H9 (cell line): ENCODE measurements around the gene APOL5. TPM values are rescaled to one million over a fixed set of nuclear protein-coding genes. Genes with fewer than 3 reads are reported as not detected.

Experiments
- DNase-seq: peaks from one replicate; pipeline ENCODE4 v3.0.0-alpha.2; 2017
- H2AFZ ChIP-seq: one replicate; pipeline ENCODE4 v1.6.1; 2013; ENCODE audit warnings: mild to moderate bottlenecking, low read length, control low read depth, moderate library complexity
- H2AK5ac ChIP-seq: 2 replicates; pipeline ENCODE4 v1.6.1; 2013; ENCODE audit warnings: low read length, control low read depth, mixed read lengths; ENCODE audit not compliant: insufficient read length
- H2BK120ac ChIP-seq: one replicate; pipeline ENCODE4 v1.6.1; 2013; ENCODE audit warnings: low read depth, mild to moderate bottlenecking, low read length, control low read depth, inconsistent platforms; ENCODE audit not compliant: poor library complexity, severe bottlenecking
- H2BK12ac ChIP-seq: 2 replicates; pipeline ENCODE4 v1.6.1; 2013; ENCODE audit warnings: low read length, control low read depth, mixed read lengths, low read depth; ENCODE audit not compliant: insufficient read length
- H2BK15ac ChIP-seq: 2 replicates; pipeline ENCODE4 v1.6.1; 2013; ENCODE audit warnings: low read depth, low read length, control low read depth
- H2BK20ac ChIP-seq: one replicate; pipeline ENCODE4 v1.6.1; 2013; ENCODE audit warnings: low read depth, mild to moderate bottlenecking, low read length, control low read depth, inconsistent platforms; ENCODE audit not compliant: poor library complexity, severe bottlenecking
- H2BK5ac ChIP-seq: 2 replicates; pipeline ENCODE4 v1.6.1; 2013; ENCODE audit warnings: low read length, control low read depth, mixed read lengths; ENCODE audit not compliant: insufficient read length
- H3K14ac ChIP-seq: 2 replicates; pipeline ENCODE4 v1.6.1; 2013; ENCODE audit warnings: low read length, control low read depth; ENCODE audit not compliant: insufficient read depth
- H3K18ac ChIP-seq: 2 replicates; pipeline ENCODE4 v1.6.1; 2013; ENCODE audit warnings: low read depth, mild to moderate bottlenecking, mixed read lengths, low read length, control low read depth; ENCODE audit not compliant: insufficient read length
- H3K23ac ChIP-seq: 2 replicates; pipeline ENCODE4 v1.6.1; 2013; ENCODE audit warnings: low read length, control low read depth, mixed read lengths, low read depth; ENCODE audit not compliant: insufficient read length
- H3K23me2 ChIP-seq: 2 replicates; pipeline ENCODE4 v1.6.1; 2013; ENCODE audit warnings: low read depth, mild to moderate bottlenecking, mixed read lengths, low read length, control low read depth; ENCODE audit not compliant: insufficient read length, poor library complexity, severe bottlenecking
- H3K27ac ChIP-seq: 2 replicates; pipeline ENCODE4 v1.5.1; 2013; ENCODE audit warnings: low read length, control low read depth, mixed read lengths, low read depth; ENCODE audit not compliant: insufficient read length
- H3K27me3 ChIP-seq: 2 replicates; pipeline ENCODE4 v1.6.1; 2013; ENCODE audit warnings: low read length, control low read depth, inconsistent platforms; ENCODE audit not compliant: insufficient read depth
- H3K4ac ChIP-seq: 2 replicates; pipeline ENCODE4 v1.6.1; 2013; ENCODE audit warnings: low read depth, mild to moderate bottlenecking, control low read depth, inconsistent platforms, low read length, moderate library complexity
- H3K4me1 ChIP-seq: 2 replicates; pipeline ENCODE4 v1.6.1; 2013; ENCODE audit warnings: low read length, control low read depth, inconsistent platforms; ENCODE audit not compliant: insufficient read depth
- H3K4me2 ChIP-seq: 2 replicates; pipeline ENCODE4 v1.6.1; 2013; ENCODE audit warnings: low read length, control low read depth, mixed read lengths; ENCODE audit not compliant: insufficient read length, insufficient read depth
- H3K56ac ChIP-seq: 2 replicates; pipeline ENCODE4 v1.6.1; 2013; ENCODE audit warnings: low read depth, mild to moderate bottlenecking, mixed read lengths, low read length, control low read depth; ENCODE audit not compliant: insufficient read length
- H3K79me1 ChIP-seq: 2 replicates; pipeline ENCODE4 v1.6.1; 2013; ENCODE audit warnings: low read depth, mild to moderate bottlenecking, moderate library complexity, low read length, control low read depth, inconsistent platforms; ENCODE audit not compliant: insufficient read depth, poor library complexity, severe bottlenecking
- H3K79me2 ChIP-seq: 2 replicates; pipeline ENCODE4 v1.6.1; 2013; ENCODE audit warnings: low read length, control low read depth, inconsistent platforms; ENCODE audit not compliant: insufficient read depth
- H3K9ac ChIP-seq: 2 replicates; pipeline ENCODE4 v1.6.1; 2013; ENCODE audit warnings: low read length, control low read depth, mixed read lengths; ENCODE audit not compliant: insufficient read length; ENCODE audit errors: extremely low read depth
- H3K9me3 ChIP-seq: one replicate; pipeline ENCODE4 v1.6.1; 2013; ENCODE audit warnings: low read depth, low read length, inconsistent platforms; ENCODE audit not compliant: control insufficient read depth
- H3T11ph ChIP-seq: one replicate; pipeline ENCODE4 v1.6.1; 2013; ENCODE audit warnings: mild to moderate bottlenecking, low read length, control low read depth, inconsistent platforms
- H4K20me1 ChIP-seq: one replicate; pipeline ENCODE4 v1.6.1; 2013; ENCODE audit not compliant: control insufficient read depth, insufficient read length, insufficient read depth
- H4K5ac ChIP-seq: 2 replicates; pipeline ENCODE4 v1.6.1; 2013; ENCODE audit warnings: low read depth, mild to moderate bottlenecking, mixed read lengths, low read length, control low read depth; ENCODE audit not compliant: insufficient read length
- H4K8ac ChIP-seq: replicated peaks from 2 replicates; pipeline ENCODE4 v1.6.1; 2013; ENCODE audit warnings: low read length, control low read depth, mixed read lengths, low read depth; ENCODE audit not compliant: insufficient read length
- H4K91ac ChIP-seq: 2 replicates; pipeline ENCODE4 v1.6.1; 2013; ENCODE audit warnings: low read depth, mild to moderate bottlenecking, moderate library complexity, mixed read lengths, low read length, control low read depth; ENCODE audit not compliant: insufficient read length
- H3K27ac Mint-ChIP-seq, 3 experiments: 2 replicates in 2 of 3; 3 replicates in 1 of 3; pipeline ENCODE4 v1.8.0; 2020 to 2021; ENCODE audit warnings: mixed read lengths in 3 of 3, mild to moderate bottlenecking in 1 of 3, moderate library complexity in 1 of 3
- H3K27me3 Mint-ChIP-seq: 2 replicates; pipeline ENCODE4 v1.8.0; 2021; ENCODE audit warnings: low read depth, mild to moderate bottlenecking, moderate library complexity, mixed read lengths
- H3K36me3 Mint-ChIP-seq, 3 experiments: 2 replicates in 2 of 3; 3 replicates in 1 of 3; pipeline ENCODE4 v1.8.0; 2020 to 2021; ENCODE audit warnings: low read depth in 3 of 3, mixed read lengths in 3 of 3; ENCODE audit not compliant: insufficient read depth in 1 of 3
- H3K4me1 Mint-ChIP-seq, 2 experiments: 2 replicates each; pipeline ENCODE4 v1.8.0; 2020; ENCODE audit warnings: mixed read lengths in 2 of 2
- H3K4me3 Mint-ChIP-seq, 2 experiments: 2 replicates in 1 of 2; 3 replicates in 1 of 2; pipeline ENCODE4 v1.8.0; 2020 to 2021; ENCODE audit warnings: mild to moderate bottlenecking in 2 of 2, mixed read lengths in 2 of 2, moderate library complexity in 1 of 2
- H3K9me3 Mint-ChIP-seq, 2 experiments: 2 replicates in 1 of 2; 3 replicates in 1 of 2; pipeline ENCODE4 v1.8.0; 2020; ENCODE audit warnings: mild to moderate bottlenecking in 2 of 2, mixed read lengths in 2 of 2, moderate library complexity in 1 of 2
- WGBS: extraction: QIAGEN DNeasy Blood & Tissue Kit; methylation state at CpG from one replicate; pipeline ENCODE4 v1.1.7; 2013; ENCODE audit warnings: missing lambda C conversion rate, low lambda C conversion rate, mixed read lengths; ENCODE audit not compliant: insufficient read length; ENCODE audit errors: extremely low coverage; 5-methylcytosine and 5-hydroxymethylcytosine counted together
- total RNA-seq: library from RNA; stranded (reverse); gene quantifications from 2 replicates; pipeline ENCODE4 v1.2.1, GENCODE V29; 2021
- TF ChIP-seq, protein P1 (sequence below): fragments of 200-600 bp; sonication (generic); conservative IDR thresholded peaks from 3 replicates; pipeline ENCODE4 v1.8.0; 2021; ENCODE audit warnings: antibody characterized with exemption, mild to moderate bottlenecking

Gene APOL5
- total RNA-seq, 1 experiment from 2014 or later: not detected

DNA sequence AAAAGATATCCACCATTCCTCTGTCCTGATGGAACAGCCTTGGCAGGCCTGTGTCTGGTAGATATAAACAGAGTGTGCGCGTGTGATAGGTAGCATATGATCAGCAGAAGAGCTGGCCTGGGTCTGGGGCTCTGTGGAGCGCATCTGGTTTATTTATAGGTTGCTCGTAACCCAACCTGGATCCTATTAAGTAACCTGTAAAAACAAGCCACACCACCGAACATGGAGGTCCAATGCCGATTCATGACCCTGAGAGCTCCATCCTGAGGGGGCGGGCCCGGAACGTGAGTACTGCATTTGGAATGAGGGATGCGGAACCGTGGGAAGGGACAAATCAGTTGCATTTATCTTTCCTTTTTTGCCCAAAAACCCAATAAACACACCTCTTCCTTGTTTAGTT lies 31.9 kb upstream of the APOL5 start:
- Mint-ChIP-seq H3K9me3 (peaks cover 9 to 14% of the 10 kb centered on the region in 2 experiments), H3K36me3 (peaks cover 1 to 15% (median 8%) of the 10 kb centered on the region in 3 experiments; a peak in 5 of 7 replicates), H3K27ac (no peak overlapping the region; a peak in 1 of 7 replicates), H3K4me1 (no peaks in the 10 kb centered on the region), H3K4me3 (no peak overlapping the region), H3K27me3 (peaks cover 5% of the 10 kb centered on the region; the same call in 1 of the 2 replicates)
- Histone ChIP-seq H3K4me2 (no peak overlapping the region), H3K4ac (no peak overlapping the region), H3K27me3 (no peaks in the 10 kb centered on the region), H2AK5ac (no peak overlapping the region), H3K23me2 (no peaks in the 10 kb centered on the region), H3K56ac (no peak overlapping the region), H4K91ac (no peak overlapping the region), H2BK12ac (no peak overlapping the region), H4K20me1 (no peaks in the 10 kb centered on the region), H4K5ac (no peak overlapping the region), H3K18ac (no peak overlapping the region), H2BK20ac (no peak overlapping the region), H4K8ac (no peak overlapping the region), H3K23ac (no peak overlapping the region), H2BK5ac (no peak overlapping the region), H3K9ac (no peak overlapping the region), H3K79me2 (no peaks in the 10 kb centered on the region), H3K14ac (no peak overlapping the region), H3K9me3 (no peaks in the 10 kb centered on the region), H2BK120ac (no peak overlapping the region), H2BK15ac (no peak overlapping the region), H3T11ph (no peak overlapping the region), H3K4me1 (no peaks in the 10 kb centered on the region), H3K79me1 (no peaks in the 10 kb centered on the region), H3K27ac (no peak overlapping the region), H2AFZ (no peak overlapping the region)
- TF ChIP-seq, protein P1, sequence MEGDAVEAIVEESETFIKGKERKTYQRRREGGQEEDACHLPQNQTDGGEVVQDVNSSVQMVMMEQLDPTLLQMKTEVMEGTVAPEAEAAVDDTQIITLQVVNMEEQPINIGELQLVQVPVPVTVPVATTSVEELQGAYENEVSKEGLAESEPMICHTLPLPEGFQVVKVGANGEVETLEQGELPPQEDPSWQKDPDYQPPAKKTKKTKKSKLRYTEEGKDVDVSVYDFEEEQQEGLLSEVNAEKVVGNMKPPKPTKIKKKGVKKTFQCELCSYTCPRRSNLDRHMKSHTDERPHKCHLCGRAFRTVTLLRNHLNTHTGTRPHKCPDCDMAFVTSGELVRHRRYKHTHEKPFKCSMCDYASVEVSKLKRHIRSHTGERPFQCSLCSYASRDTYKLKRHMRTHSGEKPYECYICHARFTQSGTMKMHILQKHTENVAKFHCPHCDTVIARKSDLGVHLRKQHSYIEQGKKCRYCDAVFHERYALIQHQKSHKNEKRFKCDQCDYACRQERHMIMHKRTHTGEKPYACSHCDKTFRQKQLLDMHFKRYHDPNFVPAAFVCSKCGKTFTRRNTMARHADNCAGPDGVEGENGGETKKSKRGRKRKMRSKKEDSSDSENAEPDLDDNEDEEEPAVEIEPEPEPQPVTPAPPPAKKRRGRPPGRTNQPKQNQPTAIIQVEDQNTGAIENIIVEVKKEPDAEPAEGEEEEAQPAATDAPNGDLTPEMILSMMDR: no peak
- no peak for DNase-seq
- WGBS: no CpG with 5 or more reads among the region's 11 CpGs
